Panc1 (cell line): ENCODE measurements around the gene MMP23B.

Source experiments
- POLR2AphosphoS5 ChIP-seq: IDR thresholded peaks from 2 replicates; pipeline ENCODE4 v1.6.1; 2012; ENCODE audit warnings: mild to moderate bottlenecking, low read depth, low read length, moderate library complexity
- TCF7L2 ChIP-seq: IDR thresholded peaks from 2 replicates; pipeline ENCODE4 v1.6.1; 2011; ENCODE audit warnings: mild to moderate bottlenecking, low read depth, low read length, inconsistent platforms
- TF ChIP-seq, protein P1 (sequence below): fragments of 450-650 bp; IDR thresholded peaks from 2 replicates; pipeline ENCODE4 v1.5.1; 2017; ENCODE audit warnings: mild to moderate bottlenecking

DNA sequence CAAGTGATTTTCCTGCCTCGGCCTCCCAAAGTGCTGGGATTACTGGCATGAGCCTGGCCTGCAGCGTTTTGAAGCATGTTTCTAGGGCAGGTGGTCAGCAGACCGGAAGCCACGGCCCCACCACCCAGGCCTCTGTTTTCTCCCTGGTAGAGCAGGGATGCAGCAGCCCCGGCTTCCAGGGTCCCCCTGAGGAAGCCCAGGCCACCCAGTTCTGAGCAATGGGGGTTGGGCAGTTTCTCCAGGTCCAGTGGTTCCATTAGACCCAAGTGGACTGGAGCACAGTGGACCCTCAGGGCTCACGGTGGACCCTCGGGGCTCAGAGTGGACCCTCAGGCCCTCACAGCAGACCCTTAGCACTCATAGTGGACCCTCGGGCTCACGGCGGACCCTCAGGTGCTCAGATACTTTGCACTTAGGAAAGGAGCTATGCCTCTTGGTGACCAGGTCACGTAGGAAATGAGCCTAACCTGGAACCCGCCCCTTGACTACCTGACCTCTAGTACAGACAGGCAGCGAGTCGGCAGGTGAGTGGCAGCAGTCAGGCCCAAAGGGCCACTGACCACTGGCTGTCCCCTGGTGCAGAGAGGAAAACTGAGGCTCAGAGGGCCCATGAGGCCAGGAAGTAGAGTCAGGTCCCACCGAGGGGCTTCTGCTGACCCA is 27.5 kb upstream of the MMP23B start:
- TF ChIP-seq POLR2AphosphoS5 (no peak), TCF7L2 (no peak)
- TF ChIP-seq, protein P1, sequence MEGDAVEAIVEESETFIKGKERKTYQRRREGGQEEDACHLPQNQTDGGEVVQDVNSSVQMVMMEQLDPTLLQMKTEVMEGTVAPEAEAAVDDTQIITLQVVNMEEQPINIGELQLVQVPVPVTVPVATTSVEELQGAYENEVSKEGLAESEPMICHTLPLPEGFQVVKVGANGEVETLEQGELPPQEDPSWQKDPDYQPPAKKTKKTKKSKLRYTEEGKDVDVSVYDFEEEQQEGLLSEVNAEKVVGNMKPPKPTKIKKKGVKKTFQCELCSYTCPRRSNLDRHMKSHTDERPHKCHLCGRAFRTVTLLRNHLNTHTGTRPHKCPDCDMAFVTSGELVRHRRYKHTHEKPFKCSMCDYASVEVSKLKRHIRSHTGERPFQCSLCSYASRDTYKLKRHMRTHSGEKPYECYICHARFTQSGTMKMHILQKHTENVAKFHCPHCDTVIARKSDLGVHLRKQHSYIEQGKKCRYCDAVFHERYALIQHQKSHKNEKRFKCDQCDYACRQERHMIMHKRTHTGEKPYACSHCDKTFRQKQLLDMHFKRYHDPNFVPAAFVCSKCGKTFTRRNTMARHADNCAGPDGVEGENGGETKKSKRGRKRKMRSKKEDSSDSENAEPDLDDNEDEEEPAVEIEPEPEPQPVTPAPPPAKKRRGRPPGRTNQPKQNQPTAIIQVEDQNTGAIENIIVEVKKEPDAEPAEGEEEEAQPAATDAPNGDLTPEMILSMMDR, result no peak
